OCI-LY7 (cell line): ENCODE results near the gene FSHR.

Experiments used
- EZH2phosphoT487 ChIP-seq: fragments of 200-600 bp; sonication (generic); IDR thresholded peaks from 2 replicates; pipeline ENCODE4 v1.6.1; 2018; ENCODE audit warnings: low read depth, borderline replicate concordance, mild to moderate bottlenecking, mixed run types, antibody characterized with exemption, low read length, moderate library complexity, mixed read lengths
- TF ChIP-seq, protein P1 (sequence below): fragments of 200-600 bp; sonication (generic); conservative IDR thresholded peaks from 2 replicates; pipeline ENCODE4 v1.5.1; 2014; ENCODE audit warnings: mild to moderate bottlenecking, antibody characterized with exemption, low read length, moderate library complexity, mixed read lengths

DNA sequence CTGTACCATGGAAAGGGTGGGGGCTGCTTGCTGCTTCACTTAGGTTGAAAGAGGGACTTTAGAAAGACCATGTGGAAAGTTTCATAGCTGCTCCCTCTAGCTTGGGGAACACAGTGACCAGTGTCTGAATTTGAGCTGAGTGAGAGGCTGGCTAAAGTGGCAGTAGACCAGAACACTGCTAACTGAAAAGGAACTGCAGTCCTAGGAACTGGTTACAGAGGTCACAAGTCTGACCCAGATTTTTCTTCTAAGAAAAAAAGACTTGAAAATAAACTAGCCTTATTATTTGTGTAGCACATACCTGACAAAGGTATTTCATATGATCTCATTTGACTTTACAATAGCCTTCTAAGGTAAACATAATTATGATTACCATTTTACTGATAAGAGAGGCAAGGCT, 153.6 kb downstream of the FSHR start:
- TF ChIP-seq, protein P1, sequence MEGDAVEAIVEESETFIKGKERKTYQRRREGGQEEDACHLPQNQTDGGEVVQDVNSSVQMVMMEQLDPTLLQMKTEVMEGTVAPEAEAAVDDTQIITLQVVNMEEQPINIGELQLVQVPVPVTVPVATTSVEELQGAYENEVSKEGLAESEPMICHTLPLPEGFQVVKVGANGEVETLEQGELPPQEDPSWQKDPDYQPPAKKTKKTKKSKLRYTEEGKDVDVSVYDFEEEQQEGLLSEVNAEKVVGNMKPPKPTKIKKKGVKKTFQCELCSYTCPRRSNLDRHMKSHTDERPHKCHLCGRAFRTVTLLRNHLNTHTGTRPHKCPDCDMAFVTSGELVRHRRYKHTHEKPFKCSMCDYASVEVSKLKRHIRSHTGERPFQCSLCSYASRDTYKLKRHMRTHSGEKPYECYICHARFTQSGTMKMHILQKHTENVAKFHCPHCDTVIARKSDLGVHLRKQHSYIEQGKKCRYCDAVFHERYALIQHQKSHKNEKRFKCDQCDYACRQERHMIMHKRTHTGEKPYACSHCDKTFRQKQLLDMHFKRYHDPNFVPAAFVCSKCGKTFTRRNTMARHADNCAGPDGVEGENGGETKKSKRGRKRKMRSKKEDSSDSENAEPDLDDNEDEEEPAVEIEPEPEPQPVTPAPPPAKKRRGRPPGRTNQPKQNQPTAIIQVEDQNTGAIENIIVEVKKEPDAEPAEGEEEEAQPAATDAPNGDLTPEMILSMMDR: no peak
- no peak for TF ChIP-seq EZH2phosphoT487
